ENCODE data around the gene PCYT2. TPM values are rescaled to one million over a fixed set of nuclear protein-coding genes. Genes with fewer than 3 reads are reported as not detected.
A peak's percentile ranks its signal among the peaks of the same experiment; 100 is the strongest.

PCYT2 gene
- total RNA-seq, 4 donors from 2014 or later: 18.4 to 45.8 (median 34.4) TPM

GRCh38 chr17:81928544-81929252 is 17.5 kb upstream of the PCYT2 start:
- H3K27ac ChIP-seq: peak overlapping the region in 2 of 4 donors; percentile 98 to 99
- ATAC-seq: no peak
- H3K36me3 ChIP-seq: no peaks in the 10 kb centered on the region

GRCh38 chr17:81927653-81928543 is 16.7 kb upstream of the PCYT2 start, which contains the start of gene MAFG:
MAFG (minus strand) TSS chr17:81927735; CDS start chr17:81923185, 4,550 bp downstream.
- Histone ChIP-seq H3K4me3 (peak within 1 kb of the TSS; percentile 93 to 99), H3K27me3 (peaks cover 27% of the 10 kb centered on the region), H3K36me3 (peaks cover 0 to 1% of the 10 kb centered on the region in 2 donors), H3K4me1 (peaks cover 0 to 49% (median 45%) of the 10 kb centered on the region in 3 donors), H3K9me3 (no peaks in the 10 kb centered on the region), H3K27ac (peak within 1 kb of the TSS; percentile 90 to 99 (median 97))
- ATAC-seq: peak; percentile 79
- 4% methylated on average over 4 of the region's 98 CpGs; no CpG with 5 or more reads in 1 of the 2 donors for WGBS, 2 donors (ENCODE audit: low coverage in 1 of 2)
- TF ChIP-seq EP300 (IDR thresholded peaks at IDR 0.05) (no peak), POLR2A (IDR thresholded peaks at IDR 0.05) (peak; percentile 61 to 64), CTCF (IDR thresholded peaks at IDR 0.05) (peak in 3 of 4 experiments; percentile 22 to 72 (median 28)), POLR2AphosphoS5 (IDR thresholded peaks at IDR 0.05) (peak; percentile 35)

More at GRCh38 chr17:81928544-81929252, 17.5 kb upstream of the PCYT2 start:
- Histone ChIP-seq H3K4me1 (peaks cover 0 to 41% (median 37%) of the 10 kb centered on the region in 3 donors), H3K27me3 (peaks cover 27% of the 10 kb centered on the region), H3K9me3 (no peaks in the 10 kb centered on the region), H3K4me3 (peak overlapping the region; percentile 51 to 99)
- TF ChIP-seq POLR2A (IDR thresholded peaks at IDR 0.05) (no peak), EP300 (IDR thresholded peaks at IDR 0.05) (no peak), POLR2AphosphoS5 (IDR thresholded peaks at IDR 0.05) (no peak), CTCF (IDR thresholded peaks at IDR 0.05) (no peak)
- no CpG with 5 or more reads among the region's 44 CpGs for WGBS, 2 donors (ENCODE audit: low coverage in 1 of 2)

GRCh38 chr17:81927152-81927652 is 16.0 kb upstream of the PCYT2 start:
- TF ChIP-seq CTCF (IDR thresholded peaks at IDR 0.05): no peak
- TF ChIP-seq POLR2A (IDR thresholded peaks at IDR 0.05): no peak
- no peak for TF ChIP-seq EP300 (IDR thresholded peaks at IDR 0.05)
- no peak for TF ChIP-seq POLR2AphosphoS5 (IDR thresholded peaks at IDR 0.05)
- peak; percentile 27 for ATAC-seq
- H3K9me3 ChIP-seq: no peaks in the 10 kb centered on the region
- peaks cover 27% of the 10 kb centered on the region for H3K27me3 ChIP-seq
- no CpG with 5 or more reads among the region's 78 CpGs for WGBS, 2 donors (ENCODE audit: low coverage in 1 of 2)
- peaks cover 0 to 56% (median 49%) of the 10 kb centered on the region in 3 donors for H3K4me1 ChIP-seq
- H3K27ac ChIP-seq: peak overlapping the region; percentile 90 to 99 (median 97)
- H3K4me3 ChIP-seq: peak overlapping the region; percentile 93 to 99
- peaks cover 0 to 8% of the 10 kb centered on the region in 2 donors for H3K36me3 ChIP-seq

GRCh38 chr17:81926451-81927151 is 15.4 kb upstream of the PCYT2 start:
- peaks cover 0 to 61% (median 52%) of the 10 kb centered on the region in 3 donors for H3K4me1 ChIP-seq

More at GRCh38 chr17:81926451-81927151, 15.4 kb upstream of the PCYT2 start:
- Histone ChIP-seq H3K9me3 (no peaks in the 10 kb centered on the region), H3K27me3 (peaks cover 21% of the 10 kb centered on the region), H3K4me3 (peak overlapping the region; percentile 93 to 99), H3K36me3 (peaks cover 0 to 13% of the 10 kb centered on the region in 2 donors), H3K27ac (peak overlapping the region; percentile 90 to 99 (median 97))
- ATAC-seq: peak; percentile 61
- TF ChIP-seq EP300 (IDR thresholded peaks at IDR 0.05) (no peak), POLR2A (IDR thresholded peaks at IDR 0.05) (no peak), CTCF (IDR thresholded peaks at IDR 0.05) (no peak), POLR2AphosphoS5 (IDR thresholded peaks at IDR 0.05) (peak; percentile 5)
- 1 to 2% methylated on average over 9 to 14 of the region's 46 CpGs for WGBS, 2 donors (ENCODE audit: low coverage in 1 of 2)
